ENCODE measurements around the gene KRTAP5-6.
"Not testable (repeated sequence)": the region's sequence is repeated elsewhere in the genome, so short reads cannot be mapped to it uniquely, and the experiment has no call there.

KRTAP5-6 gene

GRCh38 chr11:1683904-1684572 lies 13.0 kb upstream of the KRTAP5-6 start:
- not testable (repeated sequence) for DNase-seq (ENCODE audit: low read depth, low spot score)

- DNase-seq (ENCODE audit: low read depth, low spot score) = not testable (repeated sequence)
These were observed 11.8 kb upstream of the KRTAP5-6 start for GRCh38 chr11:1684886-1685874.

DNA sequence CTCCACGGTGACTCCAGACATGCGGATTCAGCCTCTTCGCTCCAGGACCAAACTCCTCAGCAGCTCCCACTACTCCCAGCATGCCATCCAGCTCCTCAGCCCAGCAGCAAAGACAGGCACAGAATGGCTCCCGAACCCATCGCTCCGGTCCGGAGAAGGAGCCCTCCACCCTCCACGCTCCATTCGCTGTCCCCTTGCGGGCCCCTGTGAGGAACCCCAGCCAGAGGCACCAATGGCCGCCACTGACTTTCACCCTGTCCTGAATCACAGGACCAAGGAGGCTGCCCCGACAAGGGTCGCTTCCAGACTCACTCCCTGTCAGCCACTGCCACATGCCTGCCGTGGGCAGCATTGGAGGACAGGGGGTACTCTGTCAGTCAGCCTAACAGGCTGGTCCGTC lies 10.8 kb upstream of the KRTAP5-6 start:
- DNase-seq (ENCODE audit: low read depth, low spot score) = not testable (repeated sequence)

- not testable (repeated sequence) for DNase-seq (ENCODE audit: low read depth, low spot score)
These were observed 8.6 kb upstream of the KRTAP5-6 start for GRCh38 chr11:1688336-1688947.

DNA sequence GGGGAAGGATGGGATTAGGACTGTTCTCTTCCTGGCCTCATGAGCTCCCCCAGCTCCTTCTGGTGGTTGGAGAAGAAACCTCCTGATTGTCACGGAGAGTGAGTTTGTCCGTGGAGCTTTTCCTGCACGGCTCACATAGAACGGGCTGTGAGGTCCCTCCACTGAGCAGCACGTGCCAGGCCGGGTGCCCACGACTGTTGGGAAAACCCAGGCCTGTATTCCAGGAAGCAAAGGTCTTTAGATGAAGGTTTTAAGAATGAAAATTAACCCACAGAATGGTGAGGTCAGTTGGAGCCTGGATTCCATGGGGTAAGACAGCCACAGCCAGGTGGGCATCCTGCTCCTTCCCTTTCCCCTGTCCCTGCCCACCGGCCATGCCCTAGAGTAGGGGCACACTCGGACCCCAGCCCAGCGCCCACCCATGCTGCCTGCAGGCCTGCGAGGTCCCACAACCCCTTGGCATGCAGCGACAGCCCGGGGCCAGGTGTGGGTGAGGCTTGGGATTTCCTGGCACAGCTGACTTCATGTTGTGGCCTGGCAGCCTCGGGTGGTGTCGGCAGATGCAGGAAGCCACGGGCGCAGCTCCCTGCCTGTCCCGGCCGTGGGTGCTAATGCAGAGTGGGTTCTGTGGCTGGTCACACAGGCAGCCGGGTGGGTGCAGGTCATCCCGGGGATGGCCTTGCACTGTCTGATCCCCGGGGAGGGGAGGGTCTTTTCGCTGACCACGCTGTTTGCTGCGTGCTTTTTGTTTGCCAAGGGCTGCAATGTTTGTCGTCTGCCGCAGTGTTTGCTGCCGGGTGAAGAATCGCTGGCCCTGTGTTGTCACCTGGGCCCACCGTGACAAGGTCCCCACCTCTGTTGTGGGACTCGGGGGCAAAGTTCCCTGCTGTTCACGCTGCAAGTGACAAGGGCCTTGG lies 7.5 kb upstream of the KRTAP5-6 start:
- not testable (repeated sequence) for DNase-seq (ENCODE audit: low read depth, low spot score)

- DNase-seq (ENCODE audit: low read depth, low spot score) = no peak
These were observed 6.6 kb upstream of the KRTAP5-6 start for GRCh38 chr11:1690167-1691025.

GRCh38 chr11:1691026-1691877 lies 5.7 kb upstream of the KRTAP5-6 start:
- no peak for DNase-seq (ENCODE audit: low read depth, low spot score)

DNA sequence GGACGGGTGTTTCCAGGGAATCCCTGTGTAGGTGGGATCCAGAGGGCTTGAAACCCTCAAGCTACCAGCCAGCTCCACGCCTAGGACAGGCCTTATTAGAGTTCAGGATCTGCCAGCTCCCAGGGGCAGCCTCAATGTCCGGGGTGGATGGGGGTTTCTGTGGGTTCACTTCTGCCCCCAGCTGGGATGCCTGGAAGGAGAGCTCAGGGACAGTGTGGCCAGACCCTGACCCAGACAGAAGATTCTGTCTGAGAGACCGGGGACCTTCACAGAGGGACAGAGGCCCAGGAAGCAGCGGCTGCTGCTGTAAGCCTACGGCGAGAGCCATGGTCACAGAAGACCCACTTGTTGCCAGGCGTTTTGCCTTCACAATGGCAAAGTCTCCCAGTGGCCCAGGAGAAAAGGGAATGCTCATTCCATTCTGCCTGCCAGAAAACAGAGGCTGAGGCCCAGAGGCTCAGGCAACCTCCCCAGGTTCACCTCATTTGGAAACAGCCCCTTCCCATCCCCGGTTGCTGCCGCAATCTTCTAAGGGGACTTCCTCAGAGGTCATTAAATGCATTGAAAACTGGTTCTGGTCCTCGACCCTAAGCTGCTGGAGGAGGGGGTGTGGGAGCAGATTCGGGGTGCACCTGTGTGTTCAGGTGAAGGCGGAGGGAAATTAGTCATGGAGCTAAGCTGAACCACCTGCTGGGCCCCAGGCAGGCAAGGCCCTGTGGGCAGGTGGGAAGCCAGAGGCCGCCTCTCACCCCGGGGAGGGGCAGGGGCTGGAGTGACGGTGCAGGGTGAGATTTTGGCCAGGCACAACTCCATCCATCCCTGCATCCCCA lies 4.9 kb upstream of the KRTAP5-6 start:
- no peak for DNase-seq (ENCODE audit: low read depth, low spot score)

DNA sequence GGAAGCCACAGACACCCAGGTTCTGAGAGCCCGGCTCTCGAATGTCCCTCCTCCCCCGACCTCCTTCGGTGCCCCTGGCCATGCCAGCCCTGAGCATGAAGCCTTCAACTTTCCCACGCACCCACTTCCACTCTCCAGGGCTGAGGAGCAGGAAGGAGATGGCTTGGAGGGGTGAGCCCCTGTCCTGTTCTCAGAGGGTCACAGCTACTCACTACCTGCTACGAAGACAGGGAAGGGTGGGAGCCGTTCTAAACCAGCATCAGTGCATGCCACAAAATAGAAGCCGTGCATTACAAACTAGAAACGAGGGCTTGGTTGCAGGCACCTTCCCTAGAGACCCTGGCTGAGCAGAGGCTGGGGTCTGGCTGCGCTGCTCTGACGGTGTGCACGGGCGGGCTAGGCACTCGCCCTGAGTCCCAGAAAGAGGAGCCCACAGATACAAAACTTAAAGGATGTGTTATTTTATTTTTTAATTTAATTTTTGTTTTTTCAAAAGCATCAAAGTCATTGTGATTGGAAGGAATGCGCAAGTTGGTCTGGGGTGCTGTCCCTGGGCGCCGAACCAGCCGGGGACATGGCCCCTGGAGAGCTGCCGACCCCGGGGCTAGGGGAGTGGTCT lies 4.2 kb upstream of the KRTAP5-6 start:
- DNase-seq (ENCODE audit: low read depth, low spot score) = no peak

GRCh38 chr11:1693327-1694063 lies 3.5 kb upstream of the KRTAP5-6 start:
- DNase-seq (ENCODE audit: low read depth, low spot score) = peak; percentile 9

DNA sequence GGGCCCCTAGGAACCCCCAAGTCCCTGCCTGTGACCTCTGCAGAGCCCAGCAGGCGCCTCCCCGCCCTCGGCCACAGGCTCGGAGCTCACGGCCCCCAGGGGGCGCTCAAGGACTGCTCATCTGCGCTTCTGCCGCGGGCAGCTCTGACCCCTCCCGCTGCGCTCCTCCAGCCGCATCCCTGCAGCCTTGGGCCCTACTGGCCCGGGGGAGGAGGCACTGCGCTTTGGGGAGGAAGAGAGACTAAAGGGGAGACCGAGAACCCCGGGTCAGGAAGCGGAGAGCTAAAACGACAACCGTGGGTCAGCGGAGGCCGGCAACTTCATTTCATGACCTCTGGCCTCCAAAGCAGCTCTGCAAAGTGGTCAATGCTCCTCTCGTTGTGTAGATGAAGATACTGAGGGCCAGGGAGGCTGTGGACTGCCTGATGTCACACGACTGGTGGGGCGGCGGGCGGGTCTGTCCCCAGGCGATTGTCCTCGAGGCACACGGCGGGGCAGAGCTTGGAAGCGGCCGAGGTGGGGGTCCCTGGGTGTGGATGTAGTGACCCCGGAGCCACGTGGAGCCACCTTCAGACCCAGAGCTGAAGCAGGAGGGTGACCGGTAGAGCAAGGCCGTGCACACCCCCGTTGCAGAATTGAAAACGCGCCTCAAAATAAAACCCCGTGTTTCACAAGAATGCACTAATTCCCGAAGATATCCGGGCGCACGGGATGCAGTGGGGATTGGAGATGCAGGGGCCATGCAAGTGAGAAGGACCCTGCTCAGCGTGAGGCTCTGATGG lies 2.7 kb upstream of the KRTAP5-6 start:
- peak; percentile 60 for DNase-seq (ENCODE audit: low read depth, low spot score)

- DNase-seq (ENCODE audit: low read depth, low spot score) = no peak
These were observed 2.0 kb upstream of the KRTAP5-6 start for GRCh38 chr11:1694846-1695547.

GRCh38 chr11:1695548-1696108 lies 1.4 kb upstream of the KRTAP5-6 start:
- DNase-seq (ENCODE audit: low read depth, low spot score) = no peak

DNA sequence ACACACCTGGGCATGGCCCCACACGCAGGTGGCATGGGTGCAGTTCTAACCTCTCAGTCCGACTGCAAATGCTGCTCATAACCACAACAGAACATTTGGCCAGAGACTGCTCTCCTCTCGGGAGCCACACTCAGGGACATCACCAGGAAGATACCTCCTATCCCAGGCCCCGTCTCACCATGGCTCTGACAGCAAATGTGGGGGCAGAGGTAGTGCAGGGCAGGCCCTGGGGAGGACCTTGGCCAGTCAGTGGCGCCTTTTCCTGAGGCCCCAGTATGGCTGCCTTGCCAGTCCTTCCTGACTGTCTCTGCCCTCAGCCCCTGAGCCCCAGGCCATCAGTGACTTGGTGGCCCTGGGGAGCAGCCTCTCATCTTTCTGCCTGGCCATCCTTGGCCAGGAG lies 2.8 kb downstream of the KRTAP5-6 start:
- DNase-seq (ENCODE audit: low read depth, low spot score) = no peak

- DNase-seq (ENCODE audit: low read depth, low spot score) = no peak
These were observed 4.3 kb downstream of the KRTAP5-6 start for GRCh38 chr11:1701091-1701807.

Measured in iPS DF 19.7 (cell line).